SKM-1 (cell line): ENCODE results near the gene KIDINS220.

Source experiments
- DNase-seq: peaks from one replicate; lab custom pipeline; 2025; ENCODE audit not compliant: unreplicated experiment; lab: John Stamatoyannopoulos, UW

KIDINS220 gene

GRCh38 chr2:8836971-8837794 lies at the start of gene KIDINS220:
Gene KIDINS220 (minus strand): TSS chr2:8837613. CDS start chr2:8827093, 10,520 bp downstream.
- DNase-seq: peak; percentile 49

GRCh38 chr2:8886876-8887275 lies 49.5 kb upstream of the KIDINS220 start:
- DNase-seq: no peak

GRCh38 chr2:8886202-8886518 lies 48.7 kb upstream of the KIDINS220 start:
- DNase-seq: no peak

GRCh38 chr2:8885449-8886201 lies 48.2 kb upstream of the KIDINS220 start:
- no peak for DNase-seq

GRCh38 chr2:8884812-8885211 lies 47.4 kb upstream of the KIDINS220 start:
- DNase-seq: no peak

GRCh38 chr2:8882094-8882493 lies 44.7 kb upstream of the KIDINS220 start:
- peak; percentile 9 for DNase-seq

- no peak for DNase-seq
These were observed 40.5 kb upstream of the KIDINS220 start for GRCh38 chr2:8877894-8878293.

GRCh38 chr2:8877332-8877731 lies 39.9 kb upstream of the KIDINS220 start:
- DNase-seq: no peak

- DNase-seq: no peak
These were observed 39.2 kb upstream of the KIDINS220 start for GRCh38 chr2:8876628-8877027.

GRCh38 chr2:8872821-8873432 lies 35.5 kb upstream of the KIDINS220 start:
- DNase-seq: peak; percentile 23

GRCh38 chr2:8870441-8870840 lies 33.0 kb upstream of the KIDINS220 start:
- DNase-seq: no peak

GRCh38 chr2:8867363-8867762 lies 29.9 kb upstream of the KIDINS220 start:
- DNase-seq: no peak

GRCh38 chr2:8863331-8863953 lies 26.0 kb upstream of the KIDINS220 start:
- no peak for DNase-seq

GRCh38 chr2:8862230-8862629 lies 24.8 kb upstream of the KIDINS220 start:
- no peak for DNase-seq

- DNase-seq: no peak
These were observed 24.4 kb upstream of the KIDINS220 start for GRCh38 chr2:8861797-8862196.

GRCh38 chr2:8860239-8860638 lies 22.8 kb upstream of the KIDINS220 start:
- no peak for DNase-seq

- no peak for DNase-seq
These were observed 21.5 kb upstream of the KIDINS220 start for GRCh38 chr2:8858910-8859309.

- no peak for DNase-seq
These were observed 20.9 kb upstream of the KIDINS220 start for GRCh38 chr2:8858264-8858663.

GRCh38 chr2:8857709-8858108 lies 20.3 kb upstream of the KIDINS220 start:
- no peak for DNase-seq

GRCh38 chr2:8856176-8856575 lies 18.8 kb upstream of the KIDINS220 start:
- no peak for DNase-seq

- no peak for DNase-seq
These were observed 17.6 kb upstream of the KIDINS220 start for GRCh38 chr2:8855010-8855409.

GRCh38 chr2:8853426-8853825 lies 16.0 kb upstream of the KIDINS220 start:
- DNase-seq: no peak
